ENCODE data around the gene PAQR4. TPM values are rescaled to one million over a fixed set of nuclear protein-coding genes. Genes with fewer than 3 reads are reported as not detected.

Gene PAQR4
- total and polyA plus RNA-seq, 2 of the 13 experiments (the other 11 are each of a cell fraction or from before 2014, with no cell fraction given): 15.9 to 24.8 TPM

GRCh38 chr16:2969545-2970521 is 685 bp downstream of the PAQR4 start (continued):
- TF ChIP-seq ZNF142 (CRISPR knock-in tag; IDR thresholded peaks at IDR 0.05) (0 out of 2 replicates have a peak, but pooled peaks have one; percentile 2), ZNF430 (CRISPR knock-in tag; IDR thresholded peaks at IDR 0.05) (peak; percentile 22; the same call in 1 of the 2 replicates), ZNF790 (CRISPR knock-in tag; IDR thresholded peaks at IDR 0.05; ENCODE audit: borderline replicate concordance) (0 out of 2 replicates have a peak, but pooled peaks have one; percentile 53), ZNF687 (CRISPR knock-in tag; IDR thresholded peaks at IDR 0.05) (peak; percentile 71), PATZ1 (CRISPR knock-in tag; IDR thresholded peaks at IDR 0.05) (peak; percentile 91), ZNF607 (CRISPR knock-in tag; IDR thresholded peaks at IDR 0.05; ENCODE audit: borderline replicate concordance) (peak; percentile 34; the same call in 1 of the 2 replicates), ARNTL (CRISPR knock-in tag; IDR thresholded peaks at IDR 0.05) (no peak), DNMT3B (CRISPR knock-in tag; conservative IDR thresholded peaks at IDR 0.05) (no peak), ZNF280B (CRISPR knock-in tag; IDR thresholded peaks at IDR 0.05; ENCODE audit: borderline replicate concordance) (no peak), EED (CRISPR knock-in tag; IDR thresholded peaks at IDR 0.05) (no peak), ZNF317 (CRISPR knock-in tag; IDR thresholded peaks at IDR 0.05) (peak; percentile 31; the same call in 1 of the 2 replicates)
